Osteocyte (in vitro differentiated cells): ENCODE results near the gene NAA10. TPM values are rescaled to one million over a fixed set of nuclear protein-coding genes. Genes with fewer than 3 reads are reported as not detected.
"Not testable (repeated sequence)": the region's sequence is repeated elsewhere in the genome, so short reads cannot be mapped to it uniquely, and the experiment has no call there.

Source experiments
- DNase-seq: peaks from one replicate; pipeline ENCODE4 v3.0.0; 2021; ENCODE audit warnings: mixed read lengths; ENCODE audit not compliant: unreplicated experiment; ENCODE audit errors: extremely low spot score
- H3K27ac Mint-ChIP-seq: one replicate; pipeline ENCODE4 v1.8.0; 2021; ENCODE audit warnings: mild to moderate bottlenecking, mixed read lengths; ENCODE audit not compliant: unreplicated experiment
- H3K27me3 Mint-ChIP-seq: one replicate; pipeline ENCODE4 v1.8.0; 2021; ENCODE audit warnings: mixed read lengths; ENCODE audit not compliant: unreplicated experiment
- H3K36me3 Mint-ChIP-seq: one replicate; pipeline ENCODE4 v1.8.0; 2021; ENCODE audit warnings: mixed read lengths; ENCODE audit not compliant: unreplicated experiment
- H3K4me1 Mint-ChIP-seq: one replicate; pipeline ENCODE4 v1.8.0; 2021; ENCODE audit warnings: mixed read lengths; ENCODE audit not compliant: unreplicated experiment
- H3K4me3 Mint-ChIP-seq: one replicate; pipeline ENCODE4 v1.8.0; 2021; ENCODE audit warnings: mild to moderate bottlenecking, moderate library complexity, mixed read lengths; ENCODE audit not compliant: unreplicated experiment
- H3K9me3 Mint-ChIP-seq: one replicate; pipeline ENCODE4 v1.8.0; 2021; ENCODE audit warnings: mixed read lengths; ENCODE audit not compliant: unreplicated experiment
- long read RNA-seq: library from polyadenylated mRNA; unstranded; transcript quantifications from one replicate; pipeline ENCODE4 v2.0.0, GENCODE V29; 2021
- total RNA-seq: library from RNA; stranded (reverse); gene quantifications from 2 replicates; pipeline ENCODE4 v1.2.1, GENCODE V29; 2021
- TF ChIP-seq, protein P1 (sequence below): fragments of 200-600 bp; sonication (generic); IDR thresholded peaks from 2 replicates; pipeline ENCODE4 v1.5.0; 2021; ENCODE audit warnings: antibody characterized with exemption, mild to moderate bottlenecking, moderate library complexity

Gene NAA10
- total RNA-seq, result 94.1 and 96.6 TPM in 2 replicates
- long read RNA-seq, transcript NAA10-208 (8 exons, 1,772 nt), result major isoform, 30 of 31 reads
- long read RNA-seq, partial matches to known transcripts, result 0 of 31 reads
- long read RNA-seq, other reads (novel, unspliced or antisense), result 0 of 31 reads

DNA sequence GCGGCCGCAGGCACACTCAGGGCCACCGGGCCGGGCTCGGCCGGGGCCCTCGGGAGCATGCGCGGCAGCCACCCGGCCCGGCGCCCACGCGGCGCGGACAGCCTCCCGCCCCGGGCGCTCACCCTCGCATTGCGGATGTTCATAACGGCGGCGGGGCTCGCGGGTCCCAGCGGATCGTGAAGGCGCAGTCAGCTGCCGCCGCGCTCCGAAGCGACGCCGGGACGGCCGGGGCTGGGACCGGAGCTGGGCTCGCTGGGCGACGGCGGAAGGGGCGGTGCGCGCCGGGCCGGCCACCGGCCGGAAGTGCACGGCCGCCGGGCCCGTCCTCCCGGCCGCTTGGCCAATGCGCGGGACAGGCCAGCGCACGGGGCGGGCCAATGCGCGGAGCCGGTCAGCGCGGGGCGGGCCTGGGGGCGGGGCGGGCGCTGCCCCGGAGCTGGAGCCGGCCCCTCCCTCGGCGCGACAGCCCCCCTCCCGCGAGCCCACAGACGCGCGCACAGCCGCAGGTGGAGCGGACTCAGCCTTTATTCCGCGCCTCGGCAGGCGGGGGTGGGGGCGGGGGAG, at the start of gene NAA10:
Gene NAA10 (minus strand): TSS at position 276 of the 564 bp plus-strand sequence. CDS start 133 bp downstream, at position 143.
- no peaks in the 10 kb centered on the region for H3K27me3 Mint-ChIP-seq
- H3K27ac Mint-ChIP-seq, result no peak within 1 kb of the TSS
- no peaks in the 10 kb centered on the region for H3K9me3 Mint-ChIP-seq
- DNase-seq, result peak; percentile 90
- peak within 1 kb of the TSS; percentile 81 for H3K4me3 Mint-ChIP-seq
- H3K36me3 Mint-ChIP-seq, result peaks cover 5% of the 10 kb centered on the region
- peaks cover 11% of the 10 kb centered on the region for H3K4me1 Mint-ChIP-seq
- TF ChIP-seq, protein P1, sequence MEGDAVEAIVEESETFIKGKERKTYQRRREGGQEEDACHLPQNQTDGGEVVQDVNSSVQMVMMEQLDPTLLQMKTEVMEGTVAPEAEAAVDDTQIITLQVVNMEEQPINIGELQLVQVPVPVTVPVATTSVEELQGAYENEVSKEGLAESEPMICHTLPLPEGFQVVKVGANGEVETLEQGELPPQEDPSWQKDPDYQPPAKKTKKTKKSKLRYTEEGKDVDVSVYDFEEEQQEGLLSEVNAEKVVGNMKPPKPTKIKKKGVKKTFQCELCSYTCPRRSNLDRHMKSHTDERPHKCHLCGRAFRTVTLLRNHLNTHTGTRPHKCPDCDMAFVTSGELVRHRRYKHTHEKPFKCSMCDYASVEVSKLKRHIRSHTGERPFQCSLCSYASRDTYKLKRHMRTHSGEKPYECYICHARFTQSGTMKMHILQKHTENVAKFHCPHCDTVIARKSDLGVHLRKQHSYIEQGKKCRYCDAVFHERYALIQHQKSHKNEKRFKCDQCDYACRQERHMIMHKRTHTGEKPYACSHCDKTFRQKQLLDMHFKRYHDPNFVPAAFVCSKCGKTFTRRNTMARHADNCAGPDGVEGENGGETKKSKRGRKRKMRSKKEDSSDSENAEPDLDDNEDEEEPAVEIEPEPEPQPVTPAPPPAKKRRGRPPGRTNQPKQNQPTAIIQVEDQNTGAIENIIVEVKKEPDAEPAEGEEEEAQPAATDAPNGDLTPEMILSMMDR, result no peak

DNA sequence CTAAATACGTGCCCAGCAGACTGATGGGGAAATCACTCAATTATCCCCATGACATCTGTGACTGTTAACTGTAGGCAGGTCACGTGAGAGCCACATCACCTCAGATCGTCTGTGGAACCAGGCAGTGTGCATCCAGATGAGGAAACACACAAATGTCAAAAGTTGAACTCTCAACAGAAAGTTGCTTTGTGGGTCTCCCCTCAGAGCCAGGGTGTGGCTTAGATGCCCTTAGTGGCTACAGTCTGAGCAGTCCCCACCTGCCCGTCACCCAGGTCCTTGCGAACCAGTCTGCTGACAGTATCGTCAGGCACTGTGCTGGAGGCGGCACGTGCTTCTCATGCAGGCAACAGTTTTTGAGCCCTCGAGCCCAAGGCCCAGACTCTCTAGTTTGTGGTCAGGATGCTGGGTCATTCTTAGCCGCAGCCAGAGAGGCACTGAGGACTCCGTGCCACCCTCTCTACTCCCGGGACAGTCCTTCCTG, 48.5 kb upstream of the NAA10 start:
- TF ChIP-seq, protein P1, result no peak
- DNase-seq, result no peak

DNA sequence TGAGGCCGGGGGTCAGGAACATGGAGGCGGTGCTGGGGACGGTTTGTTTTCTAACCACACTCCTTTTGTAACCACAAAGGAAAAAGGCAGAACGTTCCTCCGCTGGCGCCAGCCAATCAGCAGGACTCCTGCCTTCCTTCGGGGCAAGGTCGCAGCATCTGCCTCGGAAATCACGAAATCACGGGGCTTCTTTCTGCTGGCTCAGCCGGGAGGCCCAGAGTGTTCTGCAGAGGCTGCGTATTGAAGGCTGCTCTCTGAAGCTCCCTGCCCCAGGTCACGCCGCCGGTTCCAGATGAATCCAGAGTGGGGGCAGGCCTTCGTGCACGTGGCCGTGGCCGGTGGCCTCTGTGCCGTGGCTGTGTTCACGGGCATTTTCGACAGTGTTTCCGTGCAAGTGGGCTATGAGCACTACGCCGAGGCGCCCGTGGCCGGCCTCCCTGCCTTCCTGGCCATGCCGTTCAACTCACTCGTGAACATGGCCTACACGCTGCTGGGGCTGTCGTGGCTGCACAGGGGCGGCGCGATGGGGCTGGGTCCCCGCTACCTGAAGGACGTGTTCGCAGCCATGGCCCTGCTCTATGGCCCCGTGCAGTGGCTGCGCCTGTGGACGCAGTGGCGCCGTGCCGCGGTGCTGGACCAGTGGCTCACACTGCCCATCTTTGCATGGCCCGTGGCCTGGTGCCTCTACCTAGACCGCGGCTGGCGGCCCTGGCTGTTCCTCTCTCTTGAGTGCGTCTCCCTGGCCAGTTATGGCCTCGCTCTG, 47.1 kb upstream of the NAA10 start:
- Mint-ChIP-seq H3K27ac (peak overlapping the region; percentile 20), H3K4me1 (peaks cover 16% of the 10 kb centered on the region), H3K27me3 (no peaks in the 10 kb centered on the region), H3K9me3 (no peaks in the 10 kb centered on the region), H3K4me3 (no peak overlapping the region), H3K36me3 (peaks cover 7% of the 10 kb centered on the region)
- DNase-seq, result no peak
- TF ChIP-seq, protein P1, result no peak

More for the DNA sequence above, 48.5 kb upstream of the NAA10 start:
- Mint-ChIP-seq H3K27me3 (no peaks in the 10 kb centered on the region), H3K4me1 (peaks cover 16% of the 10 kb centered on the region), H3K36me3 (peaks cover 7% of the 10 kb centered on the region), H3K4me3 (no peak overlapping the region), H3K9me3 (no peaks in the 10 kb centered on the region), H3K27ac (no peak overlapping the region)

DNA sequence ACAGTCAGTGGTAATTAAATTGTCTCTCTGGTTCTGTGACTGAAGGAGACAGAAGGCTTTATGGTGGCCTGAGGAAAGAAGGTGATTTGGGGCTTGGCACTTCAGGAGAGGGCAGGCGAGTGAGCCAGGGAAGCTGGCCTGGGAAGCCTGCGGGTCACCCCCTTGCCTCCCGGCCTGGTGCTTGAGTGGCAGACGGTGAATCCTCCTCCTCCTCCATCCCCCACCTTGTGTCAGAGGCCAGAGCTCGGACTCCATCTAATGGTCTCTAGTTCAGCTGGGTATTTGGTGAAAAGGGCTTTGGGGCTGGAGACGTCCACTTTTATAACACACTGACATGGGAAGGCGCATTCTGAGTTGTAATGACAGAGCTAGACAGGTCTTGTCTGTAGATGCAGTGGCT, 46.4 kb upstream of the NAA10 start:
- DNase-seq, result no peak
- Mint-ChIP-seq H3K27ac (peak overlapping the region; percentile 20), H3K9me3 (no peaks in the 10 kb centered on the region), H3K4me1 (peaks cover 16% of the 10 kb centered on the region), H3K36me3 (peaks cover 7% of the 10 kb centered on the region), H3K27me3 (no peaks in the 10 kb centered on the region), H3K4me3 (no peak overlapping the region)
- TF ChIP-seq, protein P1, result no peak

DNA sequence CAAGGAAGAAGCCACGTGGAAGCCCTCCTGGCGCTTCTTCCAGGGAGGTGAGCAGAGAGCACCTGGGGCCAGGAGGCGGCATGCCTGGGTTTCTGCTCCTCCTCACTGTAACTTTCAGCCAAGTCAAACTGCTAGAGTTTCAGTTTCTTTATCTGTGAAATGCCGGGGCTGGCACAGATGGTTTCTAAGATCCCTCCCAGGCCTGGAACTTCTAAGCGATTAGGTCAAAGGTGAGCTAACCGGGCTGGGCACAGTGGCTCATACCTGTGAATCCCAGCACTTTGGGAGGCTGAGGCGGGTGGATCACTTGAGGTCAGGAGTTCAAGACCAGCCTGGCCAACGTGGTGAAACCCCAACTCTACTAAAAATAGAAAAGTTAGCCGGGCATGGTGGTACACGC, 45.6 kb upstream of the NAA10 start:
- not testable (repeated sequence) for H3K27me3 Mint-ChIP-seq, H3K36me3 Mint-ChIP-seq, H3K4me3 Mint-ChIP-seq, DNase-seq, H3K9me3 Mint-ChIP-seq, H3K27ac Mint-ChIP-seq, H3K4me1 Mint-ChIP-seq
